IgD-negative memory B cell (primary cell): ENCODE data around the gene OPRM1. TPM values are rescaled to one million over a fixed set of nuclear protein-coding genes. Genes with fewer than 3 reads are reported as not detected.
A peak's percentile ranks its signal among the peaks of the same experiment; 100 is the strongest.

Experiments used
- H3K27ac Mint-ChIP-seq, 3 donors: one replicate each; pipeline ENCODE4 v1.8.0; 2020 to 2022; ENCODE audit warnings: mild to moderate bottlenecking in 3 of 3, mixed read lengths in 3 of 3, moderate library complexity in 1 of 3
- H3K27me3 Mint-ChIP-seq: one replicate; pipeline ENCODE4 v1.8.0; 2021; ENCODE audit warnings: mixed read lengths
- H3K36me3 Mint-ChIP-seq: one replicate; pipeline ENCODE4 v1.8.0; 2020; ENCODE audit warnings: mild to moderate bottlenecking, mixed read lengths
- H3K4me1 Mint-ChIP-seq, 3 donors: one replicate each; pipeline ENCODE4 v1.8.0; 2020 to 2022; ENCODE audit warnings: mixed read lengths in 3 of 3, mild to moderate bottlenecking in 1 of 3
- H3K4me3 Mint-ChIP-seq, 4 donors: one replicate each; pipeline ENCODE4 v1.8.0; 2020 to 2022; ENCODE audit warnings: mild to moderate bottlenecking in 4 of 4, mixed read lengths in 4 of 4, moderate library complexity in 3 of 4
- H3K9me3 Mint-ChIP-seq, 3 donors: one replicate each; pipeline ENCODE4 v1.8.0; 2020 to 2021; ENCODE audit warnings: mixed read lengths in 3 of 3, mild to moderate bottlenecking in 1 of 3
- polyA plus RNA-seq: library from polyadenylated mRNA; unstranded; fragments of 300-500 nt; fragmentation: Illumina TruSeq; gene quantifications from one replicate; pipeline ENCODE4 v1.2.3, GENCODE V29; 2021

Gene OPRM1
- not detected for polyA plus RNA-seq

DNA sequence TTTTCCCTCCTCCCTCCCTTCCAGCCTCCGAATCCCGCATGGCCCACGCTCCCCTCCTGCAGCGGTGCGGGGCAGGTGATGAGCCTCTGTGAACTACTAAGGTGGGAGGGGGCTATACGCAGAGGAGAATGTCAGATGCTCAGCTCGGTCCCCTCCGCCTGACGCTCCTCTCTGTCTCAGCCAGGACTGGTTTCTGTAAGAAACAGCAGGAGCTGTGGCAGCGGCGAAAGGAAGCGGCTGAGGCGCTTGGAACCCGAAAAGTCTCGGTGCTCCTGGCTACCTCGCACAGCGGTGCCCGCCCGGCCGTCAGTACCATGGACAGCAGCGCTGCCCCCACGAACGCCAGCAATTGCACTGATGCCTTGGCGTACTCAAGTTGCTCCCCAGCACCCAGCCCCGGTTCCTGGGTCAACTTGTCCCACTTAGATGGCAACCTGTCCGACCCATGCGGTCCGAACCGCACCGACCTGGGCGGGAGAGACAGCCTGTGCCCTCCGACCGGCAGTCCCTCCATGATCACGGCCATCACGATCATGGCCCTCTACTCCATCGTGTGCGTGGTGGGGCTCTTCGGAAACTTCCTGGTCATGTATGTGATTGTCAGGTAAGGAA, at the start of gene OPRM1:
TSS of gene OPRM1 (plus strand) at position 10 of the 612 bp plus-strand sequence. CDS start at position 315, 305 bp downstream.
- no peak within 1 kb of the TSS for H3K4me3 Mint-ChIP-seq
- no peaks in the 10 kb centered on the region for H3K27me3 Mint-ChIP-seq
- no peak within 1 kb of the TSS for H3K27ac Mint-ChIP-seq
- no peaks in the 10 kb centered on the region for H3K4me1 Mint-ChIP-seq
- H3K36me3 Mint-ChIP-seq: no peaks in the 10 kb centered on the region
- H3K9me3 Mint-ChIP-seq: peaks cover 0 to 4% (median 0%) of the 10 kb centered on the region in 3 donors

DNA sequence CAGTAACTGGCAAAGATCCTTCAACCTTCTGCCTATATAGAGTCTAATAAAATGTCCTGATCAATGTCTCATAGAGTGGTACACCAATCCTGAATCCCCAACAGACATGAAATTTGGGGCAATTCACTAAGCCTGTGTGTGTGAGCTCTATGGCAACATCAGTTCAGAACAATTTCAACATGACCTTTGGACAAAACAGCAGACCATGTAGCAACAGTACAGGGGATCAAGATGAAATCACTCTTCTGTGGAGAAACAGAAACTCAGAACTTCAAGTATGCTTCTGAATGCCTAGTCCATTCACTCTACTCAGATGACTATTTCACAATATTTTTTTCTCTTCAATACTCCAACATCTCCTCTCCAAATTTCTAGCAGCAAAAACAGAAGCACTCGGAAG, 49.1 kb upstream of the OPRM1 start:
- Mint-ChIP-seq H3K36me3 (no peaks in the 10 kb centered on the region), H3K4me3 (no peak overlapping the region), H3K4me1 (no peaks in the 10 kb centered on the region), H3K27me3 (no peaks in the 10 kb centered on the region), H3K9me3 (peaks cover 0 to 2% (median 0%) of the 10 kb centered on the region in 3 donors), H3K27ac (peak overlapping the region in 1 of 3 donors; percentile 10)

DNA sequence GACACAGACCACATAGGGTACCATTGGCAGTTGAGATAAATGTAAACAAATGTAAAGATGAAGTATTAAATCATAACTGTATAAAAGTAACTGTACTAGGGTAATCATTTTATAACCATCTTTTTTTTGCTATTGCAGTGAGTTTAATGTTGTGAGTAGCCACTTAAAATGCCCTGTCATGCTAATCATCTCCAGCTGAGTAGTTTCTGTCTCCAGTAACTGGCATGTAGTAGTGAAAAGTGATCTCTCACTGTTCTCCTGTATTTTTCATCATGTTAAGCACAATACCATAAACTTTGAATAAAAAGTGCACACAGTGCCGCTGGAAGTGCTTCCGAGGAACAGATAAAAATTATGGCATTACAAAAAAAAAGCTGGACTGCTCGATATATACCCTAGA, 45.0 kb upstream of the OPRM1 start:
- Mint-ChIP-seq H3K36me3 (no peaks in the 10 kb centered on the region), H3K27me3 (no peaks in the 10 kb centered on the region), H3K27ac (no peak overlapping the region), H3K4me1 (no peaks in the 10 kb centered on the region), H3K4me3 (no peak overlapping the region), H3K9me3 (peaks cover 0 to 2% (median 0%) of the 10 kb centered on the region in 3 donors)

DNA sequence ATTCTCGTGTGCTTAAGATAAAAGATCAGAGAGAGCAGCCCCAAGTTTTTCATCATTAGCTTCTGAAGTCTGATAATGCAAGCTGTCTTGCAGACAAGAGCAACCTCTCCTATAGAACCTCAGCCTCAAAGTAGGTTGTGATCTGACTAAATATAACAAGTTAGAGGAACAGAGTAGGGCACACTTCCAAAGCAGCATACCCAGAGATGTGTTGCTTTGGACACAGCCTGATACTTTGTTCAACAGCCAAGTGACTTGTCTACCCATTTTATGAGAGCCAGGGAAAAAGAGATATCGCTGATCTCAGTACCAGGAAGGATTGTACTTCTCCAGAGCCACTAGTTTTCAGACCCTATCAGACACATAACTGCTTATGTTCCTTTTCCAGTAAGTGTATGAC, 44.2 kb upstream of the OPRM1 start:
- H3K36me3 Mint-ChIP-seq: no peaks in the 10 kb centered on the region
- no peaks in the 10 kb centered on the region for H3K4me1 Mint-ChIP-seq
- peaks cover 0 to 2% (median 0%) of the 10 kb centered on the region in 3 donors for H3K9me3 Mint-ChIP-seq
- no peak overlapping the region for H3K4me3 Mint-ChIP-seq
- H3K27me3 Mint-ChIP-seq: no peaks in the 10 kb centered on the region
- no peak overlapping the region for H3K27ac Mint-ChIP-seq

DNA sequence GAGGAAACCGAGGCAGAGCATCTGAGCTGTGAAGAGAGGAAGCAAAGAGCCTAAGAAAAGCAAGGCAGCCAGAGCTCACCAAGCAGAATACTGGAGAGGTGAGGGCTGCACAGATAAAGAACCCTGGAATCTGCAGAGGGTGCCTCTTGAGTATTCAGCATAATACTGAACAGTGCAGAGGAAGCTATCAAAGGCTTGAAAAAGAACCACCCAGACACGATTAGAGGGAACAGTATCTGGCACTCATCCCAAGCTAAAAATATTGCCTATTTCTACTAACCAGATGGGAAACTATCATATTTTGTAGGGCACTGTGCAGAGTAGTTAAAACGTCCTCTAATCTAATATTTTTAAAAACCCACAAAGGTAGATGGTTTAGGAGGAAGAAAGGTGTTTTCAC, 41.8 kb upstream of the OPRM1 start:
- no peaks in the 10 kb centered on the region for H3K4me1 Mint-ChIP-seq

DNA sequence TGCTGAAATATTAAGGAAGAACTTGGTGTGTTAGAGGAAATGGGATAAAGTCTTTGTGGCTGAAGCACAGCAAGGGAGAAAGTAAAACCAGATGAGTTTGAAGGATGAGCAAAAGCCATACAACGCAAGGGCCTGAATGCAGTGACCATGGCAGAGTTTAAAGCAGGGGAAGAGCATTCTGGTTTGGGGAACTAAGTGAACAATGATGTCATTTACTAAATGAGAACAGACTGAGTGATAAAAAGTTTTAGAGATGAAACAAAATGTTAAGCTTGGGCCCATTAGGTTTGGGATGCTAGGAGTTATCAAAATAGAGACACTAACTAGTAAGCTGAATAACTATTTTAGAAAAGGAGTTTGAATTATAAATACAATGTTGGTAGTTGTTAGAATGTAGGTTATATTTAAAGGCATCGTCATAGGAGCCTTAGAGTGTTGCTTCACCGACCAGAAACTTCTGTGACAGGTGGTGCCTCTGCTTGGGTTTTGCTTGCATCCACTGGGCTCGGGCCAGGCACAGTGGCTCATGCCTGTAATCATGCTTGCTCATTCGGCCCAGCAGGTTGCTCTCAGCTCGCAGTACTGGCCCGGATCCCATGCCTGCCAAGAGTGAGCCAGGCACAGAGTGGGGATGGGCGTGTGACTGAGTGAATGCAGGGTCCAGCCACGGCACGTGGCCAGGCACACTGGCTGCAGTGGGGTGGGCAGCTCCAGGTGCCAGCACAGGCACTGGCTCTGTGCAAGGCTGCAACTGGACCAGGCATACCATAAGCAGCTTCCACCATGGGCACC, 37.4 kb upstream of the OPRM1 start:
- H3K36me3 Mint-ChIP-seq: no peaks in the 10 kb centered on the region
- no peaks in the 10 kb centered on the region for H3K4me1 Mint-ChIP-seq
- no peak overlapping the region for H3K27ac Mint-ChIP-seq
- H3K4me3 Mint-ChIP-seq: no peak overlapping the region
- peaks cover 0 to 3% (median 0%) of the 10 kb centered on the region in 3 donors for H3K9me3 Mint-ChIP-seq
- no peaks in the 10 kb centered on the region for H3K27me3 Mint-ChIP-seq

More for the DNA sequence above, 41.8 kb upstream of the OPRM1 start:
- no peaks in the 10 kb centered on the region for H3K9me3 Mint-ChIP-seq
- H3K27me3 Mint-ChIP-seq: no peaks in the 10 kb centered on the region
- H3K4me3 Mint-ChIP-seq: no peak overlapping the region
- no peak overlapping the region for H3K27ac Mint-ChIP-seq
- H3K36me3 Mint-ChIP-seq: no peaks in the 10 kb centered on the region

DNA sequence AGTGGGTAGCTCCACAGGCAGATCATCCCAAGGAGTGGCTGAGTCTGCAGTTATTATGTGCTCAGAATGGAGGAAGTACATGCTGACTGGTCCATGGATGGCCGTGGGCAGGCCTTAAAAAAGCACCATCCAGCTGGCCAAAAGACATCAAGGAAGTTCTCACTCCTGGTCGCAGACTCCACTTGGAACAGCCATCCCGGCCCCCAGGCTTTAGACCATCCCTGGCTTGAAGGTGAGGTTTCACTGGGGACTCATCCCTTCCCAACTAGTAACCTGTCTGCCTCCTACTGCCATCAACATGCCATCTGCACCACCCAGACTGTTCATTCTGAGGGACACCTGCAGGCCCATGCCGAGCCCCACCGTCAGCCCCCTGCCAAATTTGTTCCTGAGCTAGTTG, 36.1 kb upstream of the OPRM1 start:
- Mint-ChIP-seq H3K27me3 (no peaks in the 10 kb centered on the region), H3K9me3 (peaks cover 0 to 3% (median 2%) of the 10 kb centered on the region in 3 donors), H3K27ac (no peak overlapping the region), H3K36me3 (no peaks in the 10 kb centered on the region), H3K4me1 (no peaks in the 10 kb centered on the region), H3K4me3 (no peak overlapping the region)

DNA sequence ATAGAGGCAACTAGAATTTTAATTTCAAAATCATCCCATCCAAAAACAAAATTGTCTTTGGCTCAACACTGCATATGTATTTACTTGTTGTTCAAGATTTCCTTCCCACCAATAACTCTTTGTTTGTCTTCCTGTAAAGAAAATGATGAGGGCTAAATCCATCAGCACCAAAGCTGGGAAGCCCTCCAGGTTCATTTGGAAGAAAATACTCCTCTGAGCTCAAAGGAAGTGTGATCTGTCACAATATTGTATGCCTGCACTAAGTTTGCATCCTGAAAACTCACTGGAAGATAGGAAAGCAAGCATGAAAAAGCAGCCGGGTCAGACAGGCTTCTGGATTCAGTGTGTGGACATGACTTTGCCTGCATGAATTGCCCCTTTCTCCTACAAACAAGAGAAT, 28.7 kb upstream of the OPRM1 start:
- Mint-ChIP-seq H3K4me1 (no peaks in the 10 kb centered on the region), H3K9me3 (peaks cover 2 to 5% (median 3%) of the 10 kb centered on the region in 3 donors), H3K27ac (no peak overlapping the region), H3K4me3 (no peak overlapping the region), H3K36me3 (no peaks in the 10 kb centered on the region), H3K27me3 (no peaks in the 10 kb centered on the region)

GRCh38 chr6:154012852-154013251, 26.2 kb upstream of the OPRM1 start:
- no peaks in the 10 kb centered on the region for H3K36me3 Mint-ChIP-seq
- no peaks in the 10 kb centered on the region for H3K4me1 Mint-ChIP-seq
- no peaks in the 10 kb centered on the region for H3K27me3 Mint-ChIP-seq
- no peak overlapping the region for H3K27ac Mint-ChIP-seq
- H3K9me3 Mint-ChIP-seq: peaks cover 0 to 5% (median 2%) of the 10 kb centered on the region in 3 donors
- no peak overlapping the region for H3K4me3 Mint-ChIP-seq

DNA sequence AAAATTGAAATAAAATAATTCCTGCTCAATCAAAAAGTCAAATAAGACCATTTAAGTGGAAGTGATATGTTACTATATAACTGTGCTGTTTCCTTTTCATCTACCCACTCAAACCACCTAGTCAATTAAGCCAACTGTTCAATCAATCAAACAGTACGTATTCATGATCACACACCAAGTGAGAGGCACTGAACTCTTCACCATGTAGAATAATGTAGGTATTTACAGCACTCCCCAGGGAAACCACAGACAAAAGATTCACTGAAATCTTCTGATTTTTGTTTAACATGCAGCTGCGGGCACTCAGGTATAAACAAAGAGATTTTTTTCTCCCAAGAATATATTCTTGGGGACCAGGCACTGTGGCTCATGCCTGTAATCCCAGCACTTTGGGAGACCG, 21.3 kb upstream of the OPRM1 start:
- Mint-ChIP-seq H3K27ac (no peak overlapping the region), H3K36me3 (no peaks in the 10 kb centered on the region), H3K27me3 (no peaks in the 10 kb centered on the region), H3K4me1 (no peaks in the 10 kb centered on the region), H3K9me3 (peaks cover 2 to 9% (median 5%) of the 10 kb centered on the region in 3 donors), H3K4me3 (no peak overlapping the region)

- no peak overlapping the region for H3K4me3 Mint-ChIP-seq
- H3K27me3 Mint-ChIP-seq: no peaks in the 10 kb centered on the region
- no peaks in the 10 kb centered on the region for H3K4me1 Mint-ChIP-seq
- no peaks in the 10 kb centered on the region for H3K36me3 Mint-ChIP-seq
- peaks cover 2 to 14% (median 3%) of the 10 kb centered on the region in 3 donors for H3K9me3 Mint-ChIP-seq
- no peak overlapping the region for H3K27ac Mint-ChIP-seq
Observed at GRCh38 chr6:154030646-154031045, 8.4 kb upstream of the OPRM1 start.

DNA sequence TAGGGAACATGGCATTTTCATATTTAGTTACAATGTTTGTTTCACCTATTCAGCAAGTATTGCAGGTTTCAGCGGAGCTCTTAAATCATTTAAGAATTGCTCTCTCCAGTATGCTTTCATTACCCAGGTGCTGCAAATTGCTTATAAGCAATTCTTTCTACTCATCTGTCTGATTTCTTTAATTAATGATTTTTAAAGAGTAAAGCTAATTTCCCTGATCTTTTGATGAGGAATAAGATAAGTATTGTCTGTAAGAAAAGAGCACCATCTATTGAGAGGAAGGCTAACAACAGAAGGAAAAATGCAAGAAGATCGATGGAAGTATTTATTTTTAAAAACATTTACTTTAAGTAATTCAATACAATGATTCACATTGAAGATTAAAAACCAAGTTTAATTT, 2.0 kb downstream of the OPRM1 start:
- H3K4me3 Mint-ChIP-seq: no peak overlapping the region
- H3K36me3 Mint-ChIP-seq: no peaks in the 10 kb centered on the region
- H3K9me3 Mint-ChIP-seq: no peaks in the 10 kb centered on the region
- H3K4me1 Mint-ChIP-seq: no peaks in the 10 kb centered on the region
- H3K27me3 Mint-ChIP-seq: no peaks in the 10 kb centered on the region
- H3K27ac Mint-ChIP-seq: no peak overlapping the region

DNA sequence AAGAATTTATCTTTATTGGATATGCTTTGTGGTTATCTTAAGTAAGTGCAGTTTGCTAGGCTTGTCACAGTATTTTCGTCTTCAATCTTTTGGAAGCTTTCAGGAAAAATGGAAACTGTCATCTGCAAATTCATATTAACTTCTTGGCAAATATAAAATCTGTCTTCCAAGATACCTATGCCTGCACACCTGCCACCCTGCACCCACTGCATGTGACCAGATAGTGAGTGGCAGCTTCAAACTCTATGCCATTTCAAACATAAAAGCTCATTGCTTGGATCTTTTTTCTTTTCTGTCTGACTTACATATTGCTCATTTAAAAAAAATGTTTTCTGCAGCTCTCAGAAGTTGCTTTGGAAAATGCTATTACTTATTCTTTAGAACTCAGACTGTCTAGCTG, 14.1 kb downstream of the OPRM1 start:
- Mint-ChIP-seq H3K4me3 (no peak overlapping the region), H3K36me3 (peaks cover 2% of the 10 kb centered on the region), H3K27ac (no peak overlapping the region), H3K9me3 (peaks cover 1 to 12% (median 3%) of the 10 kb centered on the region in 3 donors), H3K27me3 (no peaks in the 10 kb centered on the region), H3K4me1 (no peaks in the 10 kb centered on the region)

- Mint-ChIP-seq H3K27ac (no peak overlapping the region), H3K27me3 (no peaks in the 10 kb centered on the region), H3K4me3 (no peak overlapping the region), H3K9me3 (peaks cover 4 to 19% (median 5%) of the 10 kb centered on the region in 3 donors), H3K36me3 (no peaks in the 10 kb centered on the region), H3K4me1 (no peaks in the 10 kb centered on the region)
Observed at GRCh38 chr6:154056536-154056935, 17.5 kb downstream of the OPRM1 start.

- Mint-ChIP-seq H3K9me3 (peaks cover 4 to 15% (median 5%) of the 10 kb centered on the region in 3 donors), H3K36me3 (no peaks in the 10 kb centered on the region), H3K27me3 (no peaks in the 10 kb centered on the region), H3K27ac (no peak overlapping the region), H3K4me1 (no peaks in the 10 kb centered on the region), H3K4me3 (no peak overlapping the region)
Observed at GRCh38 chr6:154057098-154057497, 18.1 kb downstream of the OPRM1 start.
